HG03520 (cell line): ENCODE results near the gene CADPS.

Experiments used
- ATAC-seq: cut with Tn5 transposase; IDR thresholded peaks from one replicate; pipeline ENCODE4 v1.9.1; 2021; ENCODE audit warnings: mild to moderate bottlenecking, moderate library complexity; ENCODE audit not compliant: unreplicated experiment

CADPS gene

DNA sequence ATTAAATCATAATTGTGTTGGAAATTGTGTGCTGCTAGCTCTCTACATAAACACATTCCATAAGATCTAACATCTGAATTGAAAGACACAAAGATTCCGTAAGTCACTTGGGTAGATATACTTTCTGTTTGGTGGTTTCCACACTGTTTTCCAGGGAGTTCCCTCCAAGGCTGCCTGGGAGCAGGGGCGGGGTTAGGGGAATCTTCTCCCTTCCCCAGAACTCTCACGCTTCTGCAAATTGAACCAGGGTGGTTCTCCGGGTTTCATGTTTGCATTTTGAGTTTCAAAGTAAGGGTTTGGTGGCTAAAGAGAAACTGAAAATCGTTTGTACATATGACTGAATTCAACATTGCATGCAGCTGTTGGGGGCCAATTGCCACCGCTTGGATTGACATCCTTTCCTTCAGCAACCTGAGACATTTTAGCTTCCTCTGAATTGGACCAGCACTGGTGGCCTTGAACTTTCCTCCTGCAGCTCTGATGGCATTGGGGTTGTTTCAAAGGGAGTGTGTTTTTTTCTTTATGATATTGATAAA is 309.1 kb downstream of the CADPS start:
- ATAC-seq: no peak

GRCh38 chr3:62562596-62562995 is 312.6 kb downstream of the CADPS start:
- ATAC-seq: no peak

GRCh38 chr3:62562017-62562416 is 313.2 kb downstream of the CADPS start:
- no peak for ATAC-seq

GRCh38 chr3:62559831-62560445 is 315.3 kb downstream of the CADPS start:
- ATAC-seq: no peak

GRCh38 chr3:62558549-62559112 is 316.6 kb downstream of the CADPS start:
- no peak for ATAC-seq

DNA sequence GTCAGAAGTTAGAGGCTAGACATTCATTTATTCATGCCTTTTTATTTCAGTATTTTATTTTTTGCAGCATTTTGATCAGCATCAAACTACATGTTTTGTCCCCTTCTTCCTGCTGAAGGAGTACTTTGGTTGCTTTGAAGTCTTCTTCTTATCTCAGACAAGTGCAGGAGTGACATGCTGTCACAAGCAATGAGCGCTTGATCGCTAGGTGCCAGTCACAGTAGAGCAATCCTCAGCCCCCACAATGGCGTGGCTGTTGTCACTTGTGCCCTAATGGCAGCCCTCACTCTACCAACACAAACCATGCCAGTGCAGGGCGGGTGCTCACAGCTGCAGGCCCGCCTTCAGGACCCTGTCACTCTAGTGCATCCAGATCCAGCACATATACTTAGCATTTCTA is 317.2 kb downstream of the CADPS start:
- ATAC-seq: no peak

DNA sequence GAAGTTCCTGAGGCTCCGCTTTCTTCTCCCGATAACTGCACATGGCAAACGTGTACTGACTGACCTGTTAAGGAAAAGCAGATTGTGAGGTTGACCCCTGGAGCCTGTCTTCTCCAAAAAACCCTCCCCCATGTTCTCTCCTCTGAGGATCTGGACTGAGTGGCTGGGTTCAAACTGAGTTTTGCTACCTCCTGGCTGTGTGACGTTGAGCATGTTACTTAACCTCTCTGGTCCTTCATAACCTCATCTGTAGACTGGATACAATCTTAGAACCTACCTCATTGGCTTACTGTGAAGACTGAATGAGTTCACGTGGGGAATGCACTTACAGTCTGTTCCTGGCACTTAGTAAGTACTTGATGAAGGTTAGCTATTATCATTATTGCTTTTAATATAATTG is 317.8 kb downstream of the CADPS start:
- no peak for ATAC-seq

DNA sequence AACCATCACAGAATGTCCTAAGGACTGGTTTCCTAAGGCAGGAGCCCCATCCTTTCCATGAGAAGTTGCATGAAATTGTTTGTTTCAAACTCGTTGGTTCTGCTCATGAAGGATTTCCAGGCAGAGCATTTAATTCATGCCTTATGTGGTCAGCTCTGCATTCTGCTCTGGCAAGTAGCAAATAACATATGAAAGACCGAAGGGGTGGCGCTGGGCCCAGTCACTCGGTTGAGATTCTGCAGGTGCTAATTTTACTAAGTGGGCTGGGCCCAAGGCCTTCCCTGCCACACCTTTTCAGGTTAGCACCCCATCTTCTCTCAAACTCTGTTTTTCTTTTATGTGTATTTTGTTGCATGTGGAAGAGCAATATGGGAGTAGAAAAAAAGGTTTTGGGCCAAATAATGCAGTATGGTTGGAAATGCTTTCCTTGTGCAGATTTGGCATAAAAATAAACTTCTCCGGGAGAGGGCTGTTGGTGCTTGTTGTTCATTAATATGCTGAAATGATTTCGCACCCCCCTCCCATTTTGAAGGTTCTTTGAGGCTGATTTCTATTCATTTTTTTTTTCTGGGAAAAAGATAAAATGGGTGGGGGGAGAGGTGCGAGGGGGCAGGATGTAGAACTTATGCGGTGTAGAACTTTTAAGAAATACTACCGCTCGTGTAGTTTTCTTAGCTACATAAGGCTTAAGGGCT is 318.9 kb downstream of the CADPS start:
- ATAC-seq: no peak

- ATAC-seq: no peak
Observed at GRCh38 chr3:62554264-62554799, 320.9 kb downstream of the CADPS start.

- ATAC-seq: no peak
Observed at GRCh38 chr3:62553811-62554210, 321.4 kb downstream of the CADPS start.

GRCh38 chr3:62551556-62551955 is 323.7 kb downstream of the CADPS start:
- no peak for ATAC-seq

DNA sequence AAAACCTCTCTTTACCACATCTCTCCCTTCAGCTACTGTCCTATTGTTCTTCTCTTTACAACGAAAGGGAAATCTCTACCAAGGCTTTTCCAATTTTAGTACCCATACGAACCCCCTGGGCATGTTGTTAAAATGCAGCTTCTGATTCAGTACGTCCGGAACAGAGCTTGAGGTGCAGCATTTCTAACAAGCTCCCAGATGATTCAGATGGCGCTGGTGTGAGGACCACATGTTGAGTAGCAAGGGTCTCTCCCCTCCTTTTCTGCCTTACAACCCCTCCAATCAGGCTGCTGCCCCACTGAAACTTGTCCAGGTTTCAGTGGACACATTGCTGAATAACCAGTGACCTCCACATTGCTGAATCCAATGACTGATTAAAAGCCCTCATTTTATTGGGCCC is 324.8 kb downstream of the CADPS start:
- ATAC-seq: no peak

DNA sequence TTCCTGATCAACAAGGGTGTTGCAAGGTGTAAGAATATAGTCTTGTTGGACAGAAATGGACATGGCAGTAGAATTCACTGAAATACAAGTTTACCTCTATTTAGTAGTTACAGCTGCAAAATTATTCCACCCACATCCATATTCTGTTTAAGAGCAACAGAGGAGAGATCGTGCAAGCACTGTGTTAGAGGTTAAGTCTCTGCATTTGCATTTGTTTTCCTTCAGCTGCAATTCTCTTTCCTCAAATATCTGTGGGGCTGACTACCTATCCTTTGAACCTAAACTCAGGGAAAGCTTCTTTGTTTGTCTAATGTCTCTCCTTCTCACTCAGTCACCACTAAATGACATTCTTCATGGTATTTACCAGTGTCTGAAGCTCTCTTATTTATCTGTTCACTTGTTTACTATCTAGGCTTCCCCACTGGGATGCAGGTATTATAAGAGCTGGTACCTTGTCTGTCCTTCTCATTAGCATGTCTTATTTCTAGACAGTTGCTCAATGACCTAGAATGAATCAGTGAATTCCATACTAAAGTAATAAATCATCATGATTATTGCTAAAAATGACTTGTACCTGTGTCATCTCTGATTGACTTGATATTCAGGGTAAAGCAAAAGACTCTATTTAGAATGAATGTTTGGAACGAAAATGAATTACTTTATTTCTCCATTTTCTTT is 326.5 kb downstream of the CADPS start:
- no peak for ATAC-seq

DNA sequence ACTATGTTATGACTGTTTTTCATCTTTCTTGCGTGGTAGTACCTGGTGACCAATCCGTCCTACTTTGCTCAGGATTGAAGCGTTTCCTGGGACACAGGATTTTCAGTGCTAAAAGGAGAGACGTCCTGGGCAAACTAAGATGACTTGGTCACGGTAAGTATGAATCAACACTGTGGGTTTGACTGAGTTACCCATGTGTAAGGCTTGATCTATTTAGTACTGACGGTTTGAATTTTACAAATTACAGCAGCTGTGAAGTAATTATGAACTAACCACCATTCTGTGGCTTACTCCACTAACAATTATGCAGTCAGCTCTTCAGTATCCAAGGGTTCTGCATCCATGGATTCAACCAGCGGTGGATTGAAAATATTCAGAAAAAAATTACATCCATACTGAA is 328.9 kb downstream of the CADPS start:
- no peak for ATAC-seq

DNA sequence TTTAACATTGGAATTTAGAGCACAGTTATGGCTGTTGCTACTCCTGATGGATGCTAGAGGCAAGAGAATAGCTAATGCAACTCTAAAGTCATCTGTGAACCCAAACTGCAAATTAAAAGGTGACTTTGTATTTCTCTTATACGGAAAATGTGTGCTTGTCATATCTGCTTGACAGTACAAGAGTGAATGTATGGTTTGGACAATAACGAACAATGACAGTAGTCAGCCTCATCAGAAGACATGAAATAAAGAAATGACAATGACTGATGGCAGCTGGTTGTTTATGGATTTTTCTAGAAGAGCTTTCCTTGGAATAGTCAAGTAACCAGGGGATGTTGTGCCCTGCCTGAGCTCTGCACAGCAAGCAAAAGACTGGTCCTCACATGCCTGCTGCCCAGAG is 333.0 kb downstream of the CADPS start:
- no peak for ATAC-seq

DNA sequence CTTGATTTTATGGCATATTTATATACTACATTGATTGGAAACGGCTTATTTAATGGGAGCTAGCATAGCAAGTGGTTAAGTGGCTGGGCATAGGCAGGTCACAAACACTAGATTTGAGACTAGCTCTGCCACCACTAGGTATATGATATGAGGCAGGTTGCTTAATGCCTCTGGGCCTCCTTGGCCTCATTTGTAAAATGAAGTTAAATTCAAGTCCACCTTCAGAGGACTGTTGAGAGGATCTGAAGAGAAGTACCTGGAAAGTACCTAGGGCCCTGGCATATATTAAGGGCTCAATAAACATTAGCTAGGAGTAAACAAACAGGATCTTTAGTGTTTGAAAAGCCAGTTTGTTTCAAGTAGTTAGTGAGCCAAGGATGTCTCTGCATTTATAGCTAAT is 335.5 kb downstream of the CADPS start:
- ATAC-seq: no peak

- ATAC-seq: no peak
Observed at GRCh38 chr3:62538691-62539356, 336.4 kb downstream of the CADPS start.

- ATAC-seq: no peak
Observed at GRCh38 chr3:62534326-62534725, 340.9 kb downstream of the CADPS start.

GRCh38 chr3:62532796-62533195 is 342.4 kb downstream of the CADPS start:
- ATAC-seq: no peak

GRCh38 chr3:62531981-62532380 is 343.2 kb downstream of the CADPS start:
- ATAC-seq: no peak

GRCh38 chr3:62531493-62531892 is 343.7 kb downstream of the CADPS start:
- no peak for ATAC-seq
